HG03064 (cell line): Measurements from ENCODE around the gene IL31.
"Not testable (repeated sequence)": the region's sequence is repeated elsewhere in the genome, so short reads cannot be mapped to it uniquely, and the experiment has no call there.

ENCODE experiments used
- ATAC-seq: cut with Tn5 transposase; IDR thresholded peaks from one replicate; pipeline ENCODE4 v1.9.1; 2021; ENCODE audit warnings: low read depth; ENCODE audit not compliant: unreplicated experiment

IL31 gene

DNA sequence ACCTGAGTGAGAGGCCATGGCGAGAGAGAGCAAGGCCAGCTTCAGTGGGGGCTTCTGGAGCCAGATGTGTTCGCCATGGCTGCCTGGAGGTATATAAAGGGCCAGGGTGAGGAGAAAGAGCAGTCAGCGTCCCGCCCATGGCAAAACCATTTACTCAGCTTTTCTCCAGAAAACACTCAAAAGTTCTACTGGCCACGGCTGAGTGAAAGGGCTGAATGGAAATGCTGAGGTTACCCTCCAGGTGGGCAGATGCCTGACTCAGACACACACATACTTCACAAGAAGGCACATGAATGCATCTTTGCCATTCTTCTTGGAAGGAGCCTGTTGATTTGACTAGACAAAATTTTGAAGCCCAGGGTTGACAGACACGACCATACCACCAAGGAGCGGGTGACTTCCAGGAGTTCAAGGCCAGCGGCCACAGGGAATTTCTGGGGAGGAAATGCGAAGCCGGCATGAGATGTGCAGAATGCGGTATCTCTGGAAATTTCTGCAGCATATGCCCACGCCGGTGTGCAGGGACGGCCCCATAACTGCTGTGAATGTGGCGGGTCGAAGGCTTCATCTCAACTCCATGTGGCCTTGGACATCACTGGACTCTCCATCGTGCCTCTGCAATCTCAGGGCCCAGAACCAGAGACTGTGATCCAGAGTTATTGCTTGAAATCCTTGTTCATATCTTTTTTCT, at the start of gene IL31:
Gene IL31 (minus strand): TSS at position 67 of the 691 bp plus-strand sequence. CDS start 49 bp downstream, at position 18.
- no peak for ATAC-seq

GRCh38 chr12:122216445-122216844, 42.4 kb upstream of the IL31 start:
- no peak for ATAC-seq

GRCh38 chr12:122215771-122216170, 41.8 kb upstream of the IL31 start:
- ATAC-seq = no peak

DNA sequence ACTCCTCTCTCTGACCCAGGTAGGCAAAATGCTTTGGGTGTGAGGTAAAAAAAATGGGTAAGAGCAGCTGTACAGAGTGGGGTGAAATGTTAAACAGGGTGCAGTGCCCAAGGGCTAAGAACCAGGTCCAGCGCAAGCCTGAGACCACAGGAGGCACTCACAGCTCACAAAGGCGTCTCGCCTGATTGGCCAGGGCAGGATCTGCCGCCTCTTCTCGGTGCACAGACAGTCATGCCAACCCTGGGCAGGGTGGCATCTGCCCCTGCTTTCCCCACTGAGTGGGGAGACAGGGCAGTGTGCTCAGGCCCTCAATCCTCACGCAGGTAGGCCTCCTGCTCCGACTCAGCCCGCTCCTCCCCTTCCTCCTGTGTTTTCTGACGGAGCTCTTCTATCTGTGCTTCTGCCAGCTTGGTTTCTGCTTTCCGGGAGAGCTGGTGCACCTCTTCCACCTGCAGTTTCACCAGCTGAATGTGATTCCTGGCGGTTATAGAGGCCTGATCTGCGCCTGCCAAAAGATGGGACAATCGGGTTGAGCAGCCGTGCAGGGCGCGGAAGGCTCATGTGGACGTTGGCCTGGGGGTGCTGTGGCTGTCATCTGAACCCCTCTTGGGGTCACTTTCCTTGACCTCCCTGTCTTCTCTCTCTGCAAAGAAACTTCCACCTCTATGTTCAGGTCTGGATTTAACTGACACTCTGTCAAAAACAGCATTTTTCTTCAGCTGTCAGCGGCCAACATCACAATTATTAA, 34.2 kb upstream of the IL31 start:
- no peak for ATAC-seq

DNA sequence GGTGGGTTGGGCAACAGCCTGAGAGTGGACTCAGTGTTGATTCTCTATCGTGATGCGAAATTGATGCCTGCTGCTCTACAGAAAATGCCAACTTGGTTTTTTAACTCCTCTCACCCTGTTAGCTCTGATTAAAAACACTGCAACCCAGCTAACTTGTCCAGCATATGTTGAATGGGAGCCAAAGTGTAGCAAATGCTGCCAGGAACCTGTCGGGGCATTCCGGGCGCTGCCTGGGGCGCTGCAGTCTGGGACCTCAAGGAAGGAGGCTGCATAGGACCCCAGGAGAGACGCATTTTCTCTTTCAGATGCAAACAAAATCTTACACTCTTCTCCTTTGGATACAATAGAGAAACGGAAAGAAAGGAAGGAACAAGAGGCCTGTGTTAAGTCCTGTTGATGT, 33.4 kb upstream of the IL31 start:
- ATAC-seq = no peak

GRCh38 chr12:122206976-122207375, 33.0 kb upstream of the IL31 start:
- no peak for ATAC-seq

DNA sequence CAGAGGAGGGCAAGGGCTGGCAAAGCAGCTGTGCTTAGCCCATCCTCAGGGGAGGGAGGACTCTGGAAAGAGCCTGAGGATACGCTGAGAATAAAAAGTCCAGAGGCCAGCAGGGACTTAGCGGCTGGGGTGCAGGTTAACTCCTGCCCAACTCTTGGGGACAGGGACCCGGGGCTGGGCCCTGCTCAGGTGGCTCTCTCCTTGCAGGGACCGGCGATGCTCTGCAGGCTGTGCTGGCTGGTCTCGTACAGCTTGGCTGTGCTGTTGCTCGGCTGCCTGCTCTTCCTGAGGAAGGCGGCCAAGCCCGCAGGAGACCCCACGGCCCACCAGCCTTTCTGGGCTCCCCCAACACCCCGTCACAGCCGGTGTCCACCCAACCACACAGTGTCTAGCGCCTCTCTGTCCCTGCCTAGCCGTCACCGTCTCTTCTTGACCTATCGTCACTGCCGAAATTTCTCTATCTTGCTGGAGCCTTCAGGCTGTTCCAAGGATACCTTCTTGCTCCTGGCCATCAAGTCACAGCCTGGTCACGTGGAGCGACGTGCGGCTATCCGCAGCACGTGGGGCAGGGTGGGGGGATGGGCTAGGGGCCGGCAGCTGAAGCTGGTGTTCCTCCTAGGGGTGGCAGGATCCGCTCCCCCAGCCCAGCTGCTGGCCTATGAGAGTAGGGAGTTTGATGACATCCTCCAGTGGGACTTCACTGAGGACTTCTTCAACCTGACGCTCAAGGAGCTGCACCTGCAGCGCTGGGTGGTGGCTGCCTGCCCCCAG, 32.3 kb upstream of the IL31 start:
- ATAC-seq = no peak

DNA sequence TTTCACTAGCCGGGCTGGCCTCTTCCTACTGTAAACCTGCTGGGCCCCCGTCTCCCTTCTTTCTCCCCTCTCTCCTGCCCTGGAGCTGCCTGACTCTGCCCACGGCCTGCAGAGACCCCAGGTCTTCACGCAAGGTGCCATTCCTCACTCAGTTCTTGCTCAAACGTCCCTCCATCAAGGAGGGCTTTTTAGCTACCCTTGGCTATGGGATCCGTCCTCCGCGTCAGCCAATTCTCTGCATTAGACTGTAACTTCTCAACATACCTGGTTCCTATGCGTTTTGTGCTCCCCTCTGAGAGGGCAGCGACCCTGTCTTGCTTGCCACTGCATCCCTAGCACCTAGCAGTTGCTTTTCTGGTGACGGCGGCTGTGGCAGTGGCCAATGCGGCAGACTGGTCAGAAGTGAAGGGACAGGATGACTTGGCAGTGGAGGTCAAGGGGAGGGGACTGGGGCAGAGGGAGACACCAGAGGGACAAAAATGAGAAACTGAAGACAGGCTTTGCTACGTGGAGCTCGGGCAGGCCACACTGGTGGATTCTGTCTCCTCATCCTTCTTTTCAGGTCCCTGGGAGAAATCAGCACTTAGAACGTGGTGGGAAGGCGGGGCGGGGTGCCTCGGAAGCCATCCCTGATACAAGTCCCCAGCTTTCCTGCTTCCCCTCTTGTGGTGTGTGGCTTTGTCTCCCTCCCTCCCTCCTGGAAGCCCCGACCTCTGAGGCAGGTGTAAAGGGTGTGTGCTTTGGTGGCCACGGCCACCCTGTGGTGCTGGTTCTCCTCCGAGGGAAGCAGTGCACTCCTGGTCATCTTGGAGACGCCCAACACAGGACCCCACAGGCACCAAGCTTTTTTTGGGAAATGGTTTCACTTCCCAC, 31.3 kb upstream of the IL31 start:
- ATAC-seq = no peak

- ATAC-seq = no peak
These were observed 30.4 kb upstream of the IL31 start for GRCh38 chr12:122204167-122205052.

DNA sequence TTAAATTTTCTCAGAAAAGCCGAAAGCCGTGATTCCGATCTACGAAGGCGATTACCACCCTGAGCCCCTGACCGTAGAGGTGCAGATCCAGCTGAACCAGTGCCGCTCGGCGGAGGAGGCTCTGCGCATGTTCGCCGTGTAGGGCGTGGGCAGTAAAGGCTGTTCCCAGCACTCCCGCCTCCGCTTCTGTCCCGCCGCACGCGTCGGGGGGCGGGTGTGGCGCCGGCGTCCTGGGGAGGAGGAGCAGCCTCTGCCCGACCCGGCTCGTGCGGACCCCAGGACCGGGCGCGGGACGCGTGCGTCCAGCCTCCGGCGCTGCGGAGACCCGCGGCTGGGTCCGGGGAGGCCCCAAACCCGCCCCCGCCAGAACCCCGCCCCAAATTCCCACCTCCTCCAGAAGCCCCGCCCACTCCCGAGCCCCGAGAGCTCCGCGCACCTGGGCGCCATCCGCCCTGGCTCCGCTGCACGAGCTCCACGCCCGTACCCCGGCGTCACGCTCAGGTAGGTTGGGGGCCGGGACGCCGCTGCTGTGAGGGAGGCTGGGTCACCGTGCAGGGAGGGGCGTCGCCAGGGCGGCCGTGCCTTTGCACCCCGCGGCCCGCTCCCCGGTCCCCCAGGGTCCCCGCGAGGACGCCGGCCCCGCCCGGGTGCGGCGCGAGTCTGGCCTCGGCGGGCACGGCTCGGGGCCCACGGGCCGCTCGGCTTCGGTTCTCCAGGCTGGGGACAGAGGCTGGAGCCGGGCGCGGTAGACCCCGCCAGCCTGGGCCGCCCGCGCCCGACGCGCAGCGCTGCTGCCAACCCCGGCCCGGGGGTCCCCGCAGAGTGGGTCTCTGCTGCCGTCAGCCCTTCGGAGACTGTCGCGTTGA, 29.5 kb upstream of the IL31 start, which contains the start of gene B3GNT4:
Gene B3GNT4 (plus strand): TSS at position 409 of the 866 bp plus-strand sequence. CDS start 910 bp downstream, outside the sequence.
- ATAC-seq = no peak

GRCh38 chr12:122202811-122203210, 28.8 kb upstream of the IL31 start:
- not testable (repeated sequence) for ATAC-seq

DNA sequence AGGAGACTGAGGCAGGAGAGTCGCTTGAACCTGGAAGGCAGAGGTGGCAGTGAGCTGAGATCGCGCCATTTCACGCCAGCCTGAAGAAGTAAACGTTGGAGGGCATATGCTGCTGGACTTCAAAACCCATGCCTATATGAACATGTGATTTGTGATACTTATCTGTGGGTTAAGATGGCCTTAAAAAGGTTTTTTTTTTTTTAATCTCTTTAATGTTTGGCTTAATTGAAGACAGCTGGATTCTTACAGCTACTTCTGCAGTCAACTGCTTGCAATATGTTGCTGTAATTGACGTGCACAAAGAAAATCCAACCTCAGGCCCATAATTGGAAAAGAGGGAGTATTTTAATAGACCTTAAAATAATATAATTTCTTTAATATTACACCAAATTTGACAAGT, 28.0 kb upstream of the IL31 start:
- ATAC-seq = no peak

DNA sequence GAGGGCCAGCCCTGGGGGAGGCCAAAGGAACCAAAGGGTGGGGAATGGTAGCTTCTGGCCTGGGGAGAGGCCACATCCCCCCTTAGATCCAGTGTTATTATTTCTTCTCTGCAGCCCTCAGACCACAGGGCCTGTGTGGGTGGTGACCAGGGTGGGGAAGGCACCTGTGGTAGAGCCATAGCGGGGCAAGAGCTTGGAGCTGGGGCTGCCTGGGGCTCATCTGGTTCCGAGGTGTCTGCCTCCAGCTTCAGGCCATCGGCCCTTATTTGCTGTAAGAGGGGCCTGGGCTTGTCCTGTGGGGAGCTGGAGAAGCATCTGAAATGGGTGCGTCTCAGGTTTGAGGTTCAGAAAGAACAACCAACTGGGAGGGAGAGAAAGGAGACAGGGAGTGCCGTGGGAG, 27.4 kb upstream of the IL31 start:
- no peak for ATAC-seq

DNA sequence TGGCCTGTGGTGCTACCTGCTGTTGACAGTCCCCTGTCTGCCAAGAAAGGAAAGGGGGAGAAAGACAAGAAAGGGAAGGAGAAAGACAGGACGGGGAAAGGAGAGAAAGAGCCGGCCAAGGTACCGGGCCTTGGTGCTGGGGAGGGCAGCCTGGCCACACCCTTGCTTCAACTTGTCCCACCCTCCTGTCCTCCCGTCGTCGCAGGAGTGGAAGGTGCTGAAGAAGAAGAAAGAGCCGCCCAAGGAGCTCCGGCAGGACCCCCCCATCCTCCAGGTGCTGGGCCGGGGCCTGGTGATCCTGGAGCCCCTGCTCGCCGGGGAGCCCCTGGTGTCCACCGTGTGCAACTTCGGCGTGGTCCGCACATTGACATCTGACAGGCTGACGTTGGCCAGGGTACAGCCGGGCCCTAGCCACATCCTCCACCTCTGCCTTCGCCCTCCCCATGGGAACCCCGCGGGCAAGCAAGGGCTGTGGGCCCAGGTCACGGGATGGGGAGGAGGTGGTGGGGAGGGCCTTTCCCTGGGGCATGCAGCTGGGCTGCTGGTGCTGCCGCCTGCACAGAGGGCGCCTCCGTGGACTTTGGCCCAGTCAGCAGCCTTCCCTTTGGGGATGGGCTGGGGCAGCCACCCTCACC, 26.6 kb upstream of the IL31 start:
- no peak for ATAC-seq

DNA sequence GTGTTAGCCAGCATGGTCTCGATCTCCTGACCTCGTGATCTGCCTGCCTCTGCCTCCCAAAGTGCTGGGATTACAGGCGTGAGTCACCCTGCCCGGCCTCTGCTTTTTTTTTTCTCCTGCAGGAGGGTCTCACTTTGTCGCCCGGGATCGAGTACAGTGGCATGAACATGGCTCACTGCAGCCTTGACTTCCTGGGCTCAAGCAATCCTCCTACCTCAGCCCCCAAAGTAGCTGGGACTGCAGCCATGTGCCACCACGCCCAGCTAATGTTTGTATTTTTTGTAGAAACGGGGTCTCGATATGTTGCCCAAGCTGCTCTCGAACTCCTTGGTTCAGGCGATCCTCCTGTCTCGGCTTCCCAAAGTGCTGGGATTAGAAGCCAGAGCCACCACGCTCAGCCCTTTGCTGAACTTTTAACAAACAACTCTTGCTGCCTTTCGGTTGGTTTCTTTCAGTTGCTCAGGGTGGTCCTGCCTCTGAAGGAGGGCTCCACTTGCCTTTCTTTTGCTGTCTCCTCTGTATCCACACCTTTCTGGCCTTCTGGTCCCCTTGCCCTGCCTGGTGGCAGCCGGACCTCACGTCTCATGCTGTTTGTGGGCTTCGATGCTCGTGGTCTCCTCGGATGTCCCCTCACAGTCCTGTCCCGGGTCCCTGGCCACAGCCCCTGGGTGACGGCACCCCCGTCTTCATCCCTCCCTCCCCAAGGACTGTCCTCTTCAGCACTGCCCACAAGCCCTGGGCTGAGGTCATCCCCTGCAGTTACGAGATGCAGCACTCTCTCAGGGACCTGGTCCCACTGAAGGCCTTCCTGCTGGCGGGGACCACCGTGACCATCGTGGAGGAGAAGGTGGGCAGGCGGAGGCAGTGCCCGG, 25.7 kb upstream of the IL31 start:
- ATAC-seq = no peak

DNA sequence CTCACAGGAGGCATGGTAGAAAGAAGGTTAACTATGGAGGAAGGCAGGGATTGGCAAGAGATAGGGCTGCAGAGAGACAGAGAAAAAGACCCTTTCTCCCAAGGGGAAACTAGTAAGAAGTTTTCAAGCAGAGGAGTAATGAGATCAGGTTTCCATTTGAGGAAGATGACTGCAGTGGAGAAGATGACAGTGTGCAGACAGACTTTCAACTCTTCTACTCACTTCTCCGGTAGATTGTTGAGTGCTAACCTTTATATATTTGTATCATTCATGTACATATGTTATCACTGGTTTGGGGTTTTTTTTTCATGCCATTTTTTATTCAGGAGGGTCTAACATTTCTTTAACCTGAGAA, 23.6 kb upstream of the IL31 start:
- ATAC-seq = no peak

GRCh38 chr12:122195405-122195804, 21.4 kb upstream of the IL31 start:
- ATAC-seq = no peak
